ENCODE data around the gene FHAD1.

The FHAD1 gene

DNA sequence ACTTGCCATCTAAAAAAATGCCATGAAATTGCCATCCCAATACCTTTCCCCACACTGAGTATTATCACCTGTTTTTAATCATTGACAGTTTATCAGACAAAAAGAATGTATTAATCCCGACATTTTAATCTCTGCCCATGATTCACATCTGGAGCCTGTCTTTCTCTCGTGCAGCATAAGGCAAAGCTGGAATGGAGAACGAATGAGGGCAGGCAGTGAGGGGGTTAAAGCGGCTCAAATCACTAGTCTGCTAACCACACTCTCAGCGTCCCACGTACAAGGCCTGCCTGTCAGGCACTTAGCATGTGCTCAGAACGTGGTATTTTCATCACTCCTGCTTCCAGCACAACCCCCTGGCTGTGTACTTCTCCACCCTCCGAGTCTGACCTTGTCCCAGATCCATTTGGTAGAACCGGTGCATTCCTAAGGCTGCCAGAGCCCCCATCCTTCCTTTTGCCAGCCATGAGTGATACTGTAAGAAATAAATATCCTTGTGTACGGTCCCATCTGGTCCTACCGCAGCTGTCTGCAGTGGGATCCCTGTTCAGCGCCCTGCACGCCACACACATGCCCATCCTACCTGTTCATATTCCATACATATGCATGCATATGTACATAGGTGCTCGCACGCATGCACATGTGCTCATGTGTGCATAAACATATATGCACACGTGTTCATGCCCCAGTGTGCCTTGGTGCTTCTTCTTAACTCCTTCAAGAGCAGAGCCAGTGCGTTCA, 34.6 kb upstream of the FHAD1 start:
- no peak overlapping the region for H3K4me3 ChIP-seq (ENCODE audit: low read length)

DNA sequence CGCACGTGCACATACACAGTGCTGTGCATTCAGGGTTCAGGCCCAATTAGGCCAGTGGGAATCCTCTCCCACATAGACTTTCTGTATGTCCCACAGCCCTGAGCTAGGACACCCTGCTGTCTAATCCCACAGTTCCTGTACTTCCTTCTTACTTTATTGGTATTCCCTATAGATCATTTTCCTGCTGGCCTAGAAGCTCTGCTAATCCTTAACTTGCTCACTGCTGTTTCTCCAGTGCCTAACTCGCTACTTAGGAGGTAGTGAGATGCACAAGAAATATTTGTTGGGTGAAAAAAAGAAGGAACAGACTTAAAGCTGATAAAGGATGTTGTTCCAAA, 34.1 kb upstream of the FHAD1 start:
- TF ChIP-seq, protein P1, sequence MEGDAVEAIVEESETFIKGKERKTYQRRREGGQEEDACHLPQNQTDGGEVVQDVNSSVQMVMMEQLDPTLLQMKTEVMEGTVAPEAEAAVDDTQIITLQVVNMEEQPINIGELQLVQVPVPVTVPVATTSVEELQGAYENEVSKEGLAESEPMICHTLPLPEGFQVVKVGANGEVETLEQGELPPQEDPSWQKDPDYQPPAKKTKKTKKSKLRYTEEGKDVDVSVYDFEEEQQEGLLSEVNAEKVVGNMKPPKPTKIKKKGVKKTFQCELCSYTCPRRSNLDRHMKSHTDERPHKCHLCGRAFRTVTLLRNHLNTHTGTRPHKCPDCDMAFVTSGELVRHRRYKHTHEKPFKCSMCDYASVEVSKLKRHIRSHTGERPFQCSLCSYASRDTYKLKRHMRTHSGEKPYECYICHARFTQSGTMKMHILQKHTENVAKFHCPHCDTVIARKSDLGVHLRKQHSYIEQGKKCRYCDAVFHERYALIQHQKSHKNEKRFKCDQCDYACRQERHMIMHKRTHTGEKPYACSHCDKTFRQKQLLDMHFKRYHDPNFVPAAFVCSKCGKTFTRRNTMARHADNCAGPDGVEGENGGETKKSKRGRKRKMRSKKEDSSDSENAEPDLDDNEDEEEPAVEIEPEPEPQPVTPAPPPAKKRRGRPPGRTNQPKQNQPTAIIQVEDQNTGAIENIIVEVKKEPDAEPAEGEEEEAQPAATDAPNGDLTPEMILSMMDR (IDR thresholded peaks at IDR 0.05; ENCODE audit: insufficient read depth, low read depth, low read length, missing control alignments) = no peak
- DNase-seq (ENCODE audit: low read depth) = no peak

More for the DNA sequence above, 34.6 kb upstream of the FHAD1 start:
- no peak for DNase-seq (ENCODE audit: low read depth)
- TF ChIP-seq, protein P1 (IDR thresholded peaks at IDR 0.05; ENCODE audit: insufficient read depth, low read depth, low read length, missing control alignments) = no peak

DNA sequence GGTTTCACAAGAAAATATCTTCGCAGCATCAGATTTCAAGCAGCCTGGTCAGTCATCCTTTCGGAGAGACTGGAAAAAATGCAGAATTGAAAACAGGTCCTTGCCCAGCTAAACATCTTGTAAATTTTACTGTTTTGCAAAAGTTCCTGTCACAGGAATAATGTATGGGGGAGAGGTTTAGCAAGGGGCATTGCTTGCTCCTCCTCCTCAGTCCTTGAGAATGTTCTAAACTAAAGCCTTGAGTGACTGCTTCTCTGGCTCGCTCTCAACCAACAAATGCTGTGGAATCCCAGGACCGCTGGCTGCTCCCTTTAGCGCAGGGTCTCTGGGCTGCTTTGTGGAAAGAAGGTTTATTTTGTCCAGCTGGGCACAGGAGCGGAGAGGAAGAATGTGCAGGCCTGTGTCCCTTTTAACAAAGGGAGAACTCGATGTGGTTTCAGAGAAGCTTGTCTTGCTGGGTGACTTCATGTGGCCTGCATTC, 33.6 kb upstream of the FHAD1 start:
- no peak for DNase-seq (ENCODE audit: low read depth)
- H3K4me3 ChIP-seq (ENCODE audit: low read length) = no peak overlapping the region
- TF ChIP-seq, protein P1 (IDR thresholded peaks at IDR 0.05; ENCODE audit: insufficient read depth, low read depth, low read length, missing control alignments) = no peak

More for the DNA sequence above, 34.1 kb upstream of the FHAD1 start:
- no peak overlapping the region for H3K4me3 ChIP-seq (ENCODE audit: low read length)

DNA sequence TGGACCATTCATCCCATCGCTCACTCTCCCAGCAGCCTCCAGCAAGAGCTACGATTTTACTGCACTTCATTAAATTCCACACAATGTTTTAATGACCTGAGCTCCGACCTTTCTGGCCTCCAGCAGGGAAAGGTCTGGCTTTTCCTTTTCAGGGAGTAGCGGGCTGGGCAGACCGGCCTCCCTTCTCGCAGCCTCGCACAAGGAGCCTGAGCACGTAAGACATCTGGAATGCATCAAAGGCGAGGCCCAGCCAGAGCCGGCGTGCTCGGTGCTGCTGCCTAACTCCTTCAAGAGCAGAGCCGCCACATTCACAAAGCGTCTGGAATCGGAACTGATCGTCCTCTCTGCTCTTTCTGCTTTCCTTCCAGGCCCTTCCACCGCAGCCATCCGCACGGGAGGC, 32.5 kb upstream of the FHAD1 start:
- TF ChIP-seq, protein P1 (IDR thresholded peaks at IDR 0.05; ENCODE audit: insufficient read depth, low read depth, low read length, missing control alignments) = no peak
- H3K4me3 ChIP-seq (ENCODE audit: low read length) = no peak overlapping the region
- DNase-seq (ENCODE audit: low read depth) = no peak

DNA sequence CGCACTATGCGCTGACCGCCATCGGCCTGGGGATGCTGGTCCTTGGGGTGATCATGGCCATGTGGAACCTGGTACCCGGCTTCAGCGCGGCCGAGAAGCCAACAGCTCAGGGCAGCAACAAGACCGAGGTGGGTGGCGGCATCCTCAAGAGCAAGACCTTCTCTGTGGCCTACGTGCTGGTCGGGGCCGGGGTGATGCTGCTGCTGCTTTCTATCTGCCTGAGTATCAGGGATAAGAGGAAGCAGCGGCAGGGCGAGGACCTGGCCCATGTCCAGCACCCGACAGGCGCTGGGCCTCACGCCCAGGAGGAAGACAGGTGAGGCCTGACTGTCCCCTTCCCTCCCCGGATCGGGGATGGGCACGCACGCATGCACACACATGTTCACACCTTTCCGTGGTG, 31.9 kb upstream of the FHAD1 start:
- TF ChIP-seq, protein P1 (IDR thresholded peaks at IDR 0.05; ENCODE audit: insufficient read depth, low read depth, low read length, missing control alignments) = no peak
- H3K4me3 ChIP-seq (ENCODE audit: low read length) = no peak overlapping the region
- DNase-seq (ENCODE audit: low read depth) = no peak

DNA sequence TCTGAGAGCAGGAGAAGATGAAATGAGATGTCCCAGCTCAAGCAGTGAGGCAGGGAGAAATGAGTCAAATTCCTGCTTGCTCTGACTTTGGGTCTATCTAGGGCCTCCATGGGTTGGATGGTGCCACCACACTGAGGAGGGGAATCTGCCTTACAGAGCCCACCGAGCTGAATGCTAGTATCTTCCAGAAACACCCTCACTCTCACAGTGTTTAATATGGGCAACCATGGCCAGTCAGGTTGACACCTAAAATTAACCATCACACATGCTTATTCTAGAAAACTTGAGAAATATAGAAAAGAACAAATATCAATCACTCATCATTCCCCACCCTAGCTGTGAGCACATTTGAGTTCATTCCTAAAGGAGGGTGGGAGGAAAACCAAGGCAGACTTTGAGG, 29.4 kb upstream of the FHAD1 start:
- TF ChIP-seq, protein P1 (IDR thresholded peaks at IDR 0.05; ENCODE audit: insufficient read depth, low read depth, low read length, missing control alignments) = no peak
- no peak for DNase-seq (ENCODE audit: low read depth)

More for the DNA sequence above, 29.4 kb upstream of the FHAD1 start:
- H3K4me3 ChIP-seq (ENCODE audit: low read length) = no peak overlapping the region
